Neural progenitor cell (in vitro differentiated cells): ENCODE results near the gene PDIA6.

Source experiments
- EZH2 ChIP-seq: fragments of 200-600 bp; sonication (generic); IDR thresholded peaks from 2 replicates; pipeline ENCODE4 v1.6.1; 2017; ENCODE audit warnings: antibody characterized with exemption, mild to moderate bottlenecking, moderate library complexity
- TF ChIP-seq, protein P1 (sequence below): fragments of 200-600 bp; sonication (generic); IDR thresholded peaks from 2 replicates; pipeline ENCODE4 v1.5.1; 2017; ENCODE audit warnings: antibody characterized with exemption, mild to moderate bottlenecking

DNA sequence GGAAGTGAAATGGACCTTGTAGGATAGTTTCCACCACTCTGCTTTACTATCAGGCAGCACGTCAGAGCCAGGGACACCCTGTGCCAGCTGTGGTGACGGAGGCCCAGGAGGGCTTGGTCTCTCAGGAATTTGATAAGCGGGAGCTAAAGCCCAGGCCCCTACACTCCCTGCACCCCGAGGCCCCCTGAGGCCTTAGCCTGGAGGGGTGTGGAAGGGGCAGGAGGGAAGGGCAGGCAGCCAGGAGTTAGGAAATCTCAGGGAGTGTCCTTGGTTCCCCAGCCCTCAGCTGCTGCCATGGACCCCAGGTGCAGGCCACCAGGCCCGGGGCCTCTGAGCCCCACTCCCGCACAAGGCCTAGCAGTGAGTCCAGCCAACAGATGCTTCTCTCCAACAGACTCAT, 38.2 kb downstream of the PDIA6 start:
- TF ChIP-seq, protein P1, sequence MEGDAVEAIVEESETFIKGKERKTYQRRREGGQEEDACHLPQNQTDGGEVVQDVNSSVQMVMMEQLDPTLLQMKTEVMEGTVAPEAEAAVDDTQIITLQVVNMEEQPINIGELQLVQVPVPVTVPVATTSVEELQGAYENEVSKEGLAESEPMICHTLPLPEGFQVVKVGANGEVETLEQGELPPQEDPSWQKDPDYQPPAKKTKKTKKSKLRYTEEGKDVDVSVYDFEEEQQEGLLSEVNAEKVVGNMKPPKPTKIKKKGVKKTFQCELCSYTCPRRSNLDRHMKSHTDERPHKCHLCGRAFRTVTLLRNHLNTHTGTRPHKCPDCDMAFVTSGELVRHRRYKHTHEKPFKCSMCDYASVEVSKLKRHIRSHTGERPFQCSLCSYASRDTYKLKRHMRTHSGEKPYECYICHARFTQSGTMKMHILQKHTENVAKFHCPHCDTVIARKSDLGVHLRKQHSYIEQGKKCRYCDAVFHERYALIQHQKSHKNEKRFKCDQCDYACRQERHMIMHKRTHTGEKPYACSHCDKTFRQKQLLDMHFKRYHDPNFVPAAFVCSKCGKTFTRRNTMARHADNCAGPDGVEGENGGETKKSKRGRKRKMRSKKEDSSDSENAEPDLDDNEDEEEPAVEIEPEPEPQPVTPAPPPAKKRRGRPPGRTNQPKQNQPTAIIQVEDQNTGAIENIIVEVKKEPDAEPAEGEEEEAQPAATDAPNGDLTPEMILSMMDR, result no peak
- no peak for TF ChIP-seq EZH2
